ENCODE data around the gene GSDMA.

DNA sequence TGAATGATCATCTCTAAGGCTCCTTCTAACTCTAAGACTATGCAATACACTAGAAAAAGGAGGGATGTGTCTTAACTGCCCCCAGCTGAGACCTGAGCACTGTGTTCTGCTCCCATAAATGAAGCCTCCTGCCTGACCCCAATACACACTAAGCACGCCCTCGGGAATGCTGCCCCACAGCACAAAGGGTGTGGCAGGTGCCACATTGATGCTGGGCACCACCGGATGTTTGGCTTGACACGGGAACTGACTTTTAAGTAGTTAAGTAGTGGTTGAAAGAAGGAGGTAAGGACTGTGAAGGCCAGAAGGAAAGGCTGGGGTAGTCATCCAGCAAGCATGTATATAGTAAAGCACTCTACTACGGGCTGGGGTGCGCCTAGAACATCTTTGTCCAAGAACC lies 4.0 kb downstream of the GSDMA start:
- TF ChIP-seq ELF4 (IDR thresholded peaks at IDR 0.05), result no peak
- TF ChIP-seq NFRKB (IDR thresholded peaks at IDR 0.05), result no peak
- TF ChIP-seq SP1 (IDR thresholded peaks at IDR 0.05), result no peak
- TF ChIP-seq ZNF384 (IDR thresholded peaks at IDR 0.05), result no peak
- TF ChIP-seq, protein P1, sequence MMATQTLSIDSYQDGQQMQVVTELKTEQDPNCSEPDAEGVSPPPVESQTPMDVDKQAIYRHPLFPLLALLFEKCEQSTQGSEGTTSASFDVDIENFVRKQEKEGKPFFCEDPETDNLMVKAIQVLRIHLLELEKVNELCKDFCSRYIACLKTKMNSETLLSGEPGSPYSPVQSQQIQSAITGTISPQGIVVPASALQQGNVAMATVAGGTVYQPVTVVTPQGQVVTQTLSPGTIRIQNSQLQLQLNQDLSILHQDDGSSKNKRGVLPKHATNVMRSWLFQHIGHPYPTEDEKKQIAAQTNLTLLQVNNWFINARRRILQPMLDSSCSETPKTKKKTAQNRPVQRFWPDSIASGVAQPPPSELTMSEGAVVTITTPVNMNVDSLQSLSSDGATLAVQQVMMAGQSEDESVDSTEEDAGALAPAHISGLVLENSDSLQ (IDR thresholded peaks at IDR 0.05), result no peak
- TF ChIP-seq L3MBTL2 (conservative IDR thresholded peaks at IDR 0.05), result no peak
- no peak for TF ChIP-seq BHLHE40 (IDR thresholded peaks at IDR 0.05; ENCODE audit: borderline replicate concordance)
- TF ChIP-seq SUZ12 (IDR thresholded peaks at IDR 0.05), result no peak
- TF ChIP-seq ARNT (IDR thresholded peaks at IDR 0.05), result no peak
- no peak for TF ChIP-seq FOXA1 (IDR thresholded peaks at IDR 0.05)
- TF ChIP-seq HDGF (IDR thresholded peaks at IDR 0.05; ENCODE audit: borderline replicate concordance), result no peak
- TF ChIP-seq CTBP1 (IDR thresholded peaks at IDR 0.05; ENCODE audit: borderline replicate concordance), result no peak
- no peak for TF ChIP-seq FOXM1 (IDR thresholded peaks at IDR 0.05; ENCODE audit: borderline replicate concordance)
- TF ChIP-seq LEF1 (IDR thresholded peaks at IDR 0.05; ENCODE audit: borderline replicate concordance), result no peak
